Right atrium auricular region (tissue), 2 donors: ENCODE data around the gene SPPL2C. TPM values are rescaled to one million over a fixed set of nuclear protein-coding genes. Genes with fewer than 3 reads are reported as not detected.

ENCODE experiments used
- DNase-seq: peaks from one replicate; pipeline ENCODE4 v3.0.0-alpha.2; 2019; ENCODE audit warnings: low spot score
- H3K27ac ChIP-seq, 2 donors: fragments of 200-600 bp; sonication (generic); 1 replicate in 1 of 2; 2 replicates in 1 of 2; pipeline ENCODE4 v1.5.1; 2016 to 2019
- H3K27me3 ChIP-seq, 2 donors: fragments of 200-600 bp; sonication (generic); one replicate each; pipeline versions ENCODE4 v1.5.1 to v1.6.0; 2017 to 2019
- H3K36me3 ChIP-seq: fragments of 200-600 bp; sonication (generic); one replicate; pipeline ENCODE4 v1.5.1; 2016
- H3K4me1 ChIP-seq, 2 donors: fragments of 200-600 bp; sonication (generic); one replicate each; pipeline versions ENCODE4 v1.5.1 to v1.6.0; 2017 to 2019
- H3K4me3 ChIP-seq, 2 donors: fragments of 200-600 bp; sonication (generic); 1 replicate in 1 of 2; 2 replicates in 1 of 2; pipeline ENCODE4 v1.5.1; 2017 to 2019; ENCODE audit warnings: mild to moderate bottlenecking in 1 of 2, moderate library complexity in 1 of 2
- H3K9me3 ChIP-seq, 2 donors: fragments of 200-600 bp; sonication (generic); one replicate each; pipeline ENCODE4 v1.5.1; 2019
- CTCF ChIP-seq, 2 donors: fragments of 200-600 bp; sonication (generic); IDR thresholded peaks; one replicate each; pipeline ENCODE4 v1.5.1; 2019; ENCODE audit warnings: antibody characterized with exemption in 2 of 2
- total RNA-seq, 2 donors: library from RNA; depleted of rRNA; stranded (reverse); fragments of >200 nt; gene quantifications; one replicate each; pipeline ENCODE4 v1.1.0, GENCODE V29; 2016

SPPL2C gene
- total RNA-seq, 2 donors from 2014 or later = not detected

- no peak for TF ChIP-seq CTCF (IDR thresholded peaks at IDR 0.05)
- Histone ChIP-seq H3K27ac (no peak overlapping the region), H3K9me3 (no peaks in the 10 kb centered on the region), H3K4me3 (no peak overlapping the region), H3K4me1 (no peaks in the 10 kb centered on the region), H3K36me3 (no peaks in the 10 kb centered on the region), H3K27me3 (no peaks in the 10 kb centered on the region)
- no peak for DNase-seq
These were observed 900 bp downstream of the SPPL2C start for GRCh38 chr17:45845376-45846185.

GRCh38 chr17:45846223-45846622 lies 1.5 kb downstream of the SPPL2C start:
- H3K9me3 ChIP-seq = no peaks in the 10 kb centered on the region
- no peak overlapping the region for H3K27ac ChIP-seq
- TF ChIP-seq CTCF (IDR thresholded peaks at IDR 0.05) = no peak
- H3K27me3 ChIP-seq = no peaks in the 10 kb centered on the region
- no peak for DNase-seq
- H3K4me3 ChIP-seq = no peak overlapping the region
- no peaks in the 10 kb centered on the region for H3K36me3 ChIP-seq
- H3K4me1 ChIP-seq = no peaks in the 10 kb centered on the region

DNA sequence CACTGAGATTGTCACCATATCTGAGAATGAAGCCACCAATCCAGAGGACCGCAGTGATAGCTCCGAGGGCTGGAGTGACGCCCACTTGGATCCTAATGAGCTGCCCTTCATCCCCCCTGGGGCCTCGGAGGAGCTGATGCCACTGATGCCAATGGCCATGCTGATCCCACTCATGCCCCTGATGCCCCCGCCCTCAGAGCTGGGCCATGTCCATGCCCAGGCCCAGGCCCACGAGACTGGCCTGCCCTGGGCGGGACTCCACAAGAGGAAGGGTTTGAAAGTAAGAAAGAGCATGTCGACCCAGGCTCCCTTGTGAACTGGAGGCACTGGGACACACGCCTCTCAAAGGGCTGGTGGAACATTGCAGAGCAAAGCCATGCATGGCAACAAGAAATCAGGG lies 2.0 kb downstream of the SPPL2C start:
- H3K36me3 ChIP-seq = no peaks in the 10 kb centered on the region
- H3K4me1 ChIP-seq = no peaks in the 10 kb centered on the region
- H3K27ac ChIP-seq = no peak overlapping the region
- DNase-seq = no peak
- H3K9me3 ChIP-seq = no peaks in the 10 kb centered on the region
- H3K4me3 ChIP-seq = no peak overlapping the region
- H3K27me3 ChIP-seq = no peaks in the 10 kb centered on the region
- no peak for TF ChIP-seq CTCF (IDR thresholded peaks at IDR 0.05)

GRCh38 chr17:45847101-45847500 lies 2.4 kb downstream of the SPPL2C start:
- Histone ChIP-seq H3K27ac (no peak overlapping the region), H3K4me3 (no peak overlapping the region), H3K27me3 (no peaks in the 10 kb centered on the region), H3K4me1 (no peaks in the 10 kb centered on the region), H3K9me3 (no peaks in the 10 kb centered on the region), H3K36me3 (no peaks in the 10 kb centered on the region)
- no peak for DNase-seq
- no peak for TF ChIP-seq CTCF (IDR thresholded peaks at IDR 0.05)

DNA sequence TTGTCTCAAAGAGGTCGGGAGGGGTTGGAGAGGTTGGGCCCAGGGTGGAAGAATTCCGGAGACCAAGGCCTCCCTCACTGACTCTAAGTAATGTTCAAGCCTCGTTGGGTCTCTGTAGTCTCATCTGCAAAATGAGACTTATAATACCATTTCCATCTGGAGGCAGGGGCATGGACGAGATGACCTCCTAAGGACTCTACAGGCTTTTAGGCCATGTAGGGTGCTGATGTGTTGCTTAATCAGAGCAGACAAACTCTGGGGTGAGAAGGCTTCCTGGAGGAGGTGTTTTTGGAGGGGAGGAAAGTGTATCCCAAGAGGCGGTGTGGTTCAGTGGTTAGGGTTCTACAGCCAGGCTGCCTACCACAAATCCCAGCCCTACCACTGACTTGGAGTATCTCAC lies 3.1 kb downstream of the SPPL2C start:
- no peaks in the 10 kb centered on the region for H3K27me3 ChIP-seq
- DNase-seq = no peak
- H3K9me3 ChIP-seq = no peaks in the 10 kb centered on the region
- no peak overlapping the region for H3K4me3 ChIP-seq
- no peaks in the 10 kb centered on the region for H3K4me1 ChIP-seq
- H3K27ac ChIP-seq = no peak overlapping the region
- TF ChIP-seq CTCF (IDR thresholded peaks at IDR 0.05) = no peak
- H3K36me3 ChIP-seq = no peaks in the 10 kb centered on the region

GRCh38 chr17:45848405-45848804 lies 3.7 kb downstream of the SPPL2C start:
- Histone ChIP-seq H3K27me3 (no peaks in the 10 kb centered on the region), H3K27ac (no peak overlapping the region), H3K9me3 (no peaks in the 10 kb centered on the region), H3K4me1 (no peaks in the 10 kb centered on the region), H3K36me3 (no peaks in the 10 kb centered on the region), H3K4me3 (no peak overlapping the region)
- no peak for TF ChIP-seq CTCF (IDR thresholded peaks at IDR 0.05)
- no peak for DNase-seq
